ENCODE data around the gene SPRN.

GRCh38 chr10:133394801-133395221 lies 29.6 kb downstream of the SPRN start:
- TF ChIP-seq ZFP30 (CRISPR knock-in tag; IDR thresholded peaks at IDR 0.05) (no peak), ZFP3 (CRISPR knock-in tag; IDR thresholded peaks at IDR 0.05) (no peak), GLIS3 (CRISPR knock-in tag; IDR thresholded peaks at IDR 0.05) (no peak), PATZ1 (CRISPR knock-in tag; IDR thresholded peaks at IDR 0.05; ENCODE audit: borderline replicate concordance) (no peak), OSR1 (CRISPR knock-in tag; IDR thresholded peaks at IDR 0.05) (no peak)
- TF ChIP-seq, protein P1, sequence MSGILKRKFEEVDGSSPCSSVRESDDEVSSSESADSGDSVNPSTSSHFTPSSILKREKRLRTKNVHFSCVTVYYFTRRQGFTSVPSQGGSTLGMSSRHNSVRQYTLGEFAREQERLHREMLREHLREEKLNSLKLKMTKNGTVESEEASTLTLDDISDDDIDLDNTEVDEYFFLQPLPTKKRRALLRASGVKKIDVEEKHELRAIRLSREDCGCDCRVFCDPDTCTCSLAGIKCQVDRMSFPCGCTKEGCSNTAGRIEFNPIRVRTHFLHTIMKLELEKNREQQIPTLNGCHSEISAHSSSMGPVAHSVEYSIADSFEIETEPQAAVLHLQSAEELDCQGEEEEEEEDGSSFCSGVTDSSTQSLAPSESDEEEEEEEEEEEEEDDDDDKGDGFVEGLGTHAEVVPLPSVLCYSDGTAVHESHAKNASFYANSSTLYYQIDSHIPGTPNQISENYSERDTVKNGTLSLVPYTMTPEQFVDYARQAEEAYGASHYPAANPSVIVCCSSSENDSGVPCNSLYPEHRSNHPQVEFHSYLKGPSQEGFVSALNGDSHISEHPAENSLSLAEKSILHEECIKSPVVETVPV (CRISPR knock-in tag; IDR thresholded peaks at IDR 0.05), result no peak

All from SK-N-SH treated with all-trans-retinoic acid at 6 μM for 48 hours (cell line).